ENCODE data around the gene ZAP70. TPM values are rescaled to one million over a fixed set of nuclear protein-coding genes. Genes with fewer than 3 reads are reported as not detected.

The ZAP70 gene
- total RNA-seq, 4 donors from 2014 or later: 2.6 to 16.1 (median 12.0) TPM

DNA sequence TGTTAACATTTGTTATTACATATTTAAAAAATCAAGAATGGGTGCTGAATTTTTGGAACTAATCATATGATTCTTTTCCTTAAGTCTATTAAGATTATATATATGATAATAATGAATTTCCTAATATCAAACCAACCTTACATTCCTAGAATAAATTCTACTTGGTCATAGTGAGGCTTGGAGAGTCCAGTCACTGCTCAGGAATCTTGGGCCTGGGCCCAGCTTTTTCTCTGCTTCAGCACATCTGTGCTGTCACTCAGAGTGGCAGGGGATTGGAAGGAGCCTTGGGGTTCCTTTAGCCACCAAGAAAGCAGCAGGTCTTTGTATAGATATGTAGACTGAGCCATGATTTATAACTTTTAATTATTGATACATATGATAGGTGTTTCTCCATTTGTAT, 19.9 kb upstream of the ZAP70 start:
- Histone ChIP-seq H3K4me3 (no peak overlapping the region), H3K27me3 (no peaks in the 10 kb centered on the region), H3K36me3 (no peaks in the 10 kb centered on the region), H3K9me3 (no peaks in the 10 kb centered on the region), H3K27ac (no peak overlapping the region), H3K4me1 (peaks cover 0 to 5% (median 0%) of the 10 kb centered on the region in 4 donors)
- in situ Hi-C loops (cut with MboI; ENCODE audit: low pct_ligation_motif_present in 1 of 4, low pct_unique_long_range_greater_than_20kb in 1 of 4, low sequenced_read_pairs in 3 of 4) (loop anchor here in 2 of 4 donors (10.0 kb wide), 1 partner anchor 99 kb away; no protein-coding TSS in a partner anchor), intact Hi-C loops (cut with DNase I; ENCODE audit: low total_unique reads) (no loop called here)
- TF ChIP-seq EP300 (IDR thresholded peaks at IDR 0.05; ENCODE audit: low read depth): no peak
- no peak for TF ChIP-seq CTCF (IDR thresholded peaks at IDR 0.05)
- TF ChIP-seq POLR2AphosphoS5 (IDR thresholded peaks at IDR 0.05): no peak
- TF ChIP-seq POLR2A (IDR thresholded peaks at IDR 0.05): no peak
- DNase-seq: no peak

GRCh38 chr2:97695744-97696143, 17.6 kb upstream of the ZAP70 start:
- intact Hi-C loops (cut with DNase I; ENCODE audit: low total_unique reads) (no loop called here), in situ Hi-C loops (cut with MboI; ENCODE audit: low pct_ligation_motif_present in 1 of 4, low pct_unique_long_range_greater_than_20kb in 1 of 4, low sequenced_read_pairs in 3 of 4) (loop anchor here in 2 of 4 donors (10.0 kb wide), 1 partner anchor 101 kb away; no protein-coding TSS in a partner anchor)
- WGBS, 2 donors (ENCODE audit: low coverage in 1 of 2): 91% methylated on average over 4 to 5 of the region's 5 CpGs
- no peak for DNase-seq
- no peak overlapping the region for H3K27ac ChIP-seq
- no peaks in the 10 kb centered on the region for H3K36me3 ChIP-seq
- H3K4me1 ChIP-seq: peaks cover 0 to 5% (median 0%) of the 10 kb centered on the region in 4 donors
- H3K9me3 ChIP-seq: no peaks in the 10 kb centered on the region
- no peak overlapping the region for H3K4me3 ChIP-seq
- no peak for TF ChIP-seq EP300 (IDR thresholded peaks at IDR 0.05; ENCODE audit: low read depth)
- TF ChIP-seq CTCF (IDR thresholded peaks at IDR 0.05): no peak
- no peak for TF ChIP-seq POLR2AphosphoS5 (IDR thresholded peaks at IDR 0.05)
- no peaks in the 10 kb centered on the region for H3K27me3 ChIP-seq

- peak; percentile 92 for DNase-seq
- H3K27me3 ChIP-seq: no peaks in the 10 kb centered on the region
- WGBS, 2 donors (ENCODE audit: low coverage in 1 of 2): 22 to 26% methylated on average over 12 to 14 of the region's 14 CpGs
- no peak overlapping the region for H3K27ac ChIP-seq
- no peaks in the 10 kb centered on the region for H3K9me3 ChIP-seq
- H3K4me1 ChIP-seq: peaks cover 0 to 5% (median 0%) of the 10 kb centered on the region in 4 donors
- in situ Hi-C loops (cut with MboI; ENCODE audit: low pct_ligation_motif_present in 1 of 4, low pct_unique_long_range_greater_than_20kb in 1 of 4, low sequenced_read_pairs in 3 of 4) (loop anchor here in 2 of 4 donors (10.0 kb wide), 1 partner anchor 103 kb away; no protein-coding TSS in a partner anchor), intact Hi-C loops (cut with DNase I; ENCODE audit: low total_unique reads) (loop anchor here (2.0 kb wide), 1 partner anchor 107 kb away; no protein-coding TSS in a partner anchor)
- peak; percentile 94 to 99 (median 97) for TF ChIP-seq CTCF (IDR thresholded peaks at IDR 0.05)
- TF ChIP-seq EP300 (IDR thresholded peaks at IDR 0.05; ENCODE audit: low read depth): no peak
- no peak for TF ChIP-seq POLR2AphosphoS5 (IDR thresholded peaks at IDR 0.05)
- no peak for TF ChIP-seq POLR2A (IDR thresholded peaks at IDR 0.05)
- no peaks in the 10 kb centered on the region for H3K36me3 ChIP-seq
- no peak overlapping the region for H3K4me3 ChIP-seq
These were observed 15.8 kb upstream of the ZAP70 start for GRCh38 chr2:97697252-97698235.

DNA sequence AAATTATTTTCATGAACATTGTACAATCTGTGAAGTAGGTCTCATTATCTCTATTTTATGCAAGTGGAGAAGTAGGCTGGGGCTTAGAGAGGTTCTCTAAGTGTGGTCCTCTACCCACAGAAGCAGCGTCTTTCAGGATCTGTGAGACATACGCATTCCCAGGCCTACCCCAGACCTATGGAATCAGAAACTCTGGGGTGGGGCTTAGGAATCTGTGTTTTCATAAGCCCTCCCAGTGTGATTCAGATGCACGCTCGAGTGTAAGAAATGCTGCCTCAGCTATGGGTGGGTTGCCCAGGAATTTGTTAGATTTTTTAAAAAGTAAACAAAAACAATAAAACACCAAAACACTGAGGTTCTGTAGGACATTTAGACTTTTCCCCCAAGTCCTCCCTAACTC, 14.8 kb upstream of the ZAP70 start:
- 92 to 100% methylated on average over 2 to 4 of the region's 4 CpGs for WGBS, 2 donors (ENCODE audit: low coverage in 1 of 2)
- Histone ChIP-seq H3K4me3 (no peak overlapping the region), H3K27me3 (no peaks in the 10 kb centered on the region), H3K9me3 (no peaks in the 10 kb centered on the region), H3K36me3 (no peaks in the 10 kb centered on the region), H3K27ac (no peak overlapping the region), H3K4me1 (peaks cover 0 to 5% (median 0%) of the 10 kb centered on the region in 4 donors)
- in situ Hi-C loops (cut with MboI; ENCODE audit: low pct_ligation_motif_present in 1 of 4, low pct_unique_long_range_greater_than_20kb in 1 of 4, low sequenced_read_pairs in 3 of 4) (loop anchor here in 2 of 4 donors (10.0 kb wide), 1 partner anchor 104 kb away; no protein-coding TSS in a partner anchor), intact Hi-C loops (cut with DNase I; ENCODE audit: low total_unique reads) (loop anchor here (2.0 kb wide), 1 partner anchor 108 kb away; no protein-coding TSS in a partner anchor)
- TF ChIP-seq POLR2AphosphoS5 (IDR thresholded peaks at IDR 0.05): no peak
- no peak for TF ChIP-seq POLR2A (IDR thresholded peaks at IDR 0.05)
- no peak for TF ChIP-seq CTCF (IDR thresholded peaks at IDR 0.05)
- TF ChIP-seq EP300 (IDR thresholded peaks at IDR 0.05; ENCODE audit: low read depth): no peak
- no peak for DNase-seq

Measured in transverse colon (tissue), 4 donors.